Measurements from ENCODE around the gene DUSP6. TPM values are rescaled to one million over a fixed set of nuclear protein-coding genes. Genes with fewer than 3 reads are reported as not detected.

DUSP6 gene, protein sequence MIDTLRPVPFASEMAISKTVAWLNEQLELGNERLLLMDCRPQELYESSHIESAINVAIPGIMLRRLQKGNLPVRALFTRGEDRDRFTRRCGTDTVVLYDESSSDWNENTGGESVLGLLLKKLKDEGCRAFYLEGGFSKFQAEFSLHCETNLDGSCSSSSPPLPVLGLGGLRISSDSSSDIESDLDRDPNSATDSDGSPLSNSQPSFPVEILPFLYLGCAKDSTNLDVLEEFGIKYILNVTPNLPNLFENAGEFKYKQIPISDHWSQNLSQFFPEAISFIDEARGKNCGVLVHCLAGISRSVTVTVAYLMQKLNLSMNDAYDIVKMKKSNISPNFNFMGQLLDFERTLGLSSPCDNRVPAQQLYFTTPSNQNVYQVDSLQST
- total RNA-seq, result 100 to 1,000 TPM in 1 of 2 donors, 10 to 100 TPM in 1; 40.6 to 190 TPM

DNA sequence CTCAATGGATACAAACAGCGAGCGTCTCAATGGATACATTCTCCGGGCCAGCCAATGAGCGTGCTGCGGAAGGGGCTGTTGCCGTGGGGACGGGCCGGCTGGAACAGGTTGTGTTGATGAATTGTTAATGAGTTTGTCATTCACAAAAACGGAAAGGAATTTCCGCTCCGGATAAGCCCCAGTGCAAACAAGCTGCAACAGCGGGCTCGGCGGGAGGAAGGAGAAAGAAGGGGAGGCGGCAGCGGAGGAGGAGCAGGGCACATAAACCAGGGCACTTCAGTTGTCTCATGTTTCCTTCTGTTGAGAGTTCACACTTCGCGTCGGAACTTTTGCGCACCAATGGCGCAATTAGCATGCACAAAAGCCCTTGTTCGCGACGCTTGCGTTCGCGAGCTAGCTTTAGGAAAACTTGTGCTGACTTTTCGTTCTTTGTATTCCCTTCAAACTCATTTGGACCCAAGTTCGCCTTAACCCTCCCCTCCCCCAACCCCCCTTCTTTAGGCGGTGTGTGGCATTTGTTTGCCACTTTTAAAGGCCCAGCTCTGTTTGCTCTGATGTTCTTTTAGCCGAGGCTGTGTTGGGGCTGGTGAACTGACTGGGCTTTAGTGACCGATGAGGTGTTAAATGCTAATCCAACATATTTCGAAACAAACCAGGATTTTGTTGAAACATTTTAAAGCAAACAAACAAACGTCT, at the start of gene DUSP6:
DUSP6 (minus strand) TSS at position 10 of the 696 bp plus-strand sequence. CDS start 462 bp downstream, outside the sequence.

Small RNA genes lying within 50 kb of the gene (small RNA-seq; reads per million reads assigned to genes)
- gene MRPS6P4, result 0 reads per million in 2 donors

Other genes with a start within 250 kb of the DUSP6 start
- 1 to 10 TPM; 7.2 to 7.3 TPM for gene GALNT4, start 172.3 kb upstream of the DUSP6 start, total RNA-seq
- gene POC1B, start 173.5 kb upstream of the DUSP6 start, total RNA-seq, result 10 to 100 TPM; 12.4 to 20.0 TPM